ENCODE measurements around the gene HFM1.

Gene HFM1

GRCh38 chr1:91226741-91227140, 177.9 kb downstream of the HFM1 start:
- FAIRE-seq: no peak

- FAIRE-seq: no peak
Measured at GRCh38 chr1:91224878-91225277, 179.8 kb downstream of the HFM1 start.

GRCh38 chr1:91221017-91221416, 183.6 kb downstream of the HFM1 start:
- no peak for FAIRE-seq

GRCh38 chr1:91217911-91218310, 186.7 kb downstream of the HFM1 start:
- FAIRE-seq: no peak

Data from colon (tissue), 2 donors.